B cell (primary cell): ENCODE results near the gene CLASP1. TPM values are rescaled to one million over a fixed set of nuclear protein-coding genes. Genes with fewer than 3 reads are reported as not detected.

Source experiments
- ATAC-seq: fragments of 200-7000 bp; cut with Tn5 transposase; one replicate; pipeline ENCODE4 v1.10.0; 2021; ENCODE audit warnings: low read depth, mild to moderate bottlenecking, moderate number of reproducible peaks, moderate library complexity
- CTCF ChIA-PET: fragments of 350-600 bp; sonication (Branson Sonifier 250); formaldehyde crosslinking; loops from one replicate; lab custom pipeline; 2021; ENCODE audit warnings: antibody characterized with exemption, inconsistent platforms; lab: Charles Lee
- POLR2A ChIA-PET: fragments of 350-600 bp; sonication (Branson Sonifier 250); formaldehyde crosslinking; loops from one replicate; lab custom pipeline; 2021; ENCODE audit warnings: antibody characterized with exemption; lab: Charles Lee
- DNase-seq: peaks from one replicate; pipeline ENCODE4 v3.0.0; 2013
- H2AFZ ChIP-seq: 2 replicates; pipeline ENCODE4 v1.6.1; 2012; ENCODE audit warnings: mild to moderate bottlenecking, low read depth, low read length; ENCODE audit not compliant: insufficient read depth, poor library complexity, severe bottlenecking
- H3K27ac ChIP-seq, 2 donors: 1 replicate in 1 of 2; 2 replicates in 1 of 2; pipeline ENCODE4 v1.5.1; 2012 to 2013; ENCODE audit warnings: low read length in 2 of 2, mild to moderate bottlenecking in 2 of 2, moderate library complexity in 1 of 2
- H3K27me3 ChIP-seq, 4 experiments: fragments of 200-600 bp in 1 of 4; sonication (generic) in 1 of 4; replicated peaks in 1 of 4; 1 replicate in 2 of 4; 2 replicates in 2 of 4; pipeline versions ENCODE4 v1.6.1 to v1.7.0; 2013 to 2016; ENCODE audit warnings: low read length in 3 of 4, mild to moderate bottlenecking in 2 of 4, mixed read lengths in 1 of 4, moderate library complexity in 1 of 4; ENCODE audit not compliant: insufficient read depth in 4 of 4, control insufficient read depth in 3 of 4; ENCODE audit errors: control extremely low read depth in 1 of 4
- H3K36me3 ChIP-seq, 2 experiments: replicated peaks in 1 of 2; 1 replicate in 1 of 2; 2 replicates in 1 of 2; pipeline versions ENCODE4 v1.6.1 to v1.7.1; 2013; ENCODE audit warnings: low read length in 1 of 2; ENCODE audit not compliant: insufficient read depth in 2 of 2, control insufficient read depth in 1 of 2; ENCODE audit errors: control extremely low read depth in 1 of 2, extremely low read depth in 1 of 2
- H3K4me1 ChIP-seq, 2 donors: fragments of 200-600 bp in 1 of 2; sonication (generic) in 1 of 2; 1 replicate in 1 of 2; 2 replicates in 1 of 2; pipeline versions ENCODE4 v1.5.1 to v1.6.1; 2013 to 2017; ENCODE audit warnings: low read length in 2 of 2; ENCODE audit not compliant: control insufficient read depth in 2 of 2, insufficient read depth in 2 of 2
- H3K4me2 ChIP-seq: replicated peaks from 2 replicates; pipeline ENCODE3; 2012; ENCODE audit warnings: mild to moderate bottlenecking, low read depth, low read length; ENCODE audit not compliant: poor library complexity, severe bottlenecking
- H3K4me3 ChIP-seq, 5 experiments: fragments of 200-600 bp in 1 of 5; sonication (generic) in 1 of 5; 1 replicate in 3 of 5; 2 replicates in 2 of 5; pipeline versions ENCODE4 v1.5.1 to v1.7.0; 2011 to 2016; ENCODE audit warnings: low read length in 4 of 5, mild to moderate bottlenecking in 4 of 5, low read depth in 2 of 5, control low read depth in 1 of 5, moderate library complexity in 1 of 5; ENCODE audit not compliant: insufficient read depth in 1 of 5; ENCODE audit errors: control extremely low read depth in 1 of 5, extremely low read depth in 1 of 5
- H3K79me2 ChIP-seq: fragments of 200-600 bp; sonication (generic); one replicate; pipeline ENCODE4 v1.6.0; 2016; ENCODE audit warnings: low read length; ENCODE audit not compliant: control insufficient read depth, insufficient read depth
- H3K9ac ChIP-seq: fragments of 200-600 bp; sonication (generic); 2 replicates; pipeline ENCODE4 v1.6.1; 2017; ENCODE audit warnings: mild to moderate bottlenecking, low read length, moderate library complexity
- H3K9me3 ChIP-seq, 3 donors: one replicate each; pipeline versions ENCODE4 v1.6.1 to v1.7.1; 2013; ENCODE audit warnings: low read length in 2 of 3; ENCODE audit not compliant: control insufficient read depth in 2 of 3, insufficient read depth in 1 of 3; ENCODE audit errors: control extremely low read depth in 1 of 3
- H4K20me1 ChIP-seq: 2 replicates; pipeline ENCODE4 v1.6.0; 2012; ENCODE audit warnings: mild to moderate bottlenecking, low read length; ENCODE audit not compliant: insufficient read depth, control insufficient read depth, poor library complexity, severe bottlenecking
- H3K27ac Mint-ChIP-seq: one replicate; pipeline ENCODE4 v1.8.0; 2021; ENCODE audit warnings: mixed read lengths
- H3K27me3 Mint-ChIP-seq: one replicate; pipeline ENCODE4 v1.8.0; 2021; ENCODE audit warnings: mixed read lengths
- H3K4me1 Mint-ChIP-seq: one replicate; pipeline ENCODE4 v1.8.0; 2021; ENCODE audit warnings: mixed read lengths
- H3K4me3 Mint-ChIP-seq: one replicate; pipeline ENCODE4 v1.8.0; 2021; ENCODE audit warnings: mixed read lengths
- H3K9me3 Mint-ChIP-seq: one replicate; pipeline ENCODE4 v1.8.0; 2022; ENCODE audit warnings: mixed read lengths; ENCODE audit not compliant: insufficient read depth
- CTCF ChIP-seq: fragments of 200-600 bp; IDR thresholded peaks from one replicate; pipeline ENCODE4 v1.8.0; 2022; ENCODE audit warnings: antibody characterized with exemption, mild to moderate bottlenecking
- EZH2 ChIP-seq: IDR thresholded peaks from 2 replicates; pipeline ENCODE4 v1.6.1; 2012; ENCODE audit warnings: borderline replicate concordance, low read depth, mild to moderate bottlenecking, moderate library complexity, low read length; ENCODE audit not compliant: insufficient read depth, poor library complexity, severe bottlenecking
- WGBS: methylation state at CpG from one replicate; pipeline ENCODE4 v1.1.5; 2013; ENCODE audit warnings: missing lambda C conversion rate; ENCODE audit not compliant: insufficient coverage; 5-methylcytosine and 5-hydroxymethylcytosine counted together
- intact Hi-C: fragments of 100-400 bp; cut with micrococcal nuclease; formaldehyde crosslinking; loops from one replicate; pipeline ENCODE4 v1.10.0; 2022
- polyA plus RNA-seq: library from polyadenylated mRNA; depleted of rRNA; stranded (reverse); fragments of >200 nt; gene quantifications from 2 replicates; pipeline ENCODE4 v1.2.3, GENCODE V29; 2012
- total RNA-seq, 2 donors: library from RNA; stranded (reverse); fragments of 120-200 nt in 1 of 2; gene quantifications; 1 replicate in 1 of 2; 2 replicates in 1 of 2; pipeline versions ENCODE4 v1.2.3 to v1.2.4, GENCODE V29; 2013 to 2022

CLASP1 gene
- total and polyA plus RNA-seq, 2 donors (not counting 1 experiment from before 2014, with no cell fraction given) = 8.7 to 88.0 TPM

GRCh38 chr2:121436918-121437317 lies 212.3 kb downstream of the CLASP1 start:
- CTCF ChIA-PET = no interaction called here
- WGBS = 100% methylated on average over 2 of the region's 3 CpGs

GRCh38 chr2:121435790-121436189 lies 213.5 kb downstream of the CLASP1 start:
- CTCF ChIA-PET = interaction anchor here (2.2 kb wide), 1 partner anchor 10 kb away, joined by 6 read pairs; no protein-coding TSS in a partner anchor
- Mint-ChIP-seq H3K4me1 (no peaks in the 10 kb centered on the region), H3K27ac (no peak overlapping the region), H3K9me3 (no peaks in the 10 kb centered on the region), H3K27me3 (no peaks in the 10 kb centered on the region), H3K4me3 (no peak overlapping the region)
- 80% methylated on average over 1 of the region's 3 CpGs for WGBS
- TF ChIP-seq EZH2 = no peak
- no peak for TF ChIP-seq CTCF
- Histone ChIP-seq H3K9me3 (peaks cover 0 to 4% (median 0%) of the 10 kb centered on the region in 3 donors), H4K20me1 (no peaks in the 10 kb centered on the region), H3K4me2 (no peak overlapping the region), H3K36me3 (peaks cover 3 to 9% of the 10 kb centered on the region in 2 experiments), H3K79me2 (no peaks in the 10 kb centered on the region), H3K27ac (no peak overlapping the region), H3K4me3 (no peak overlapping the region), H3K9ac (no peak overlapping the region), H3K27me3 (no peaks in the 10 kb centered on the region), H2AFZ (no peak overlapping the region), H3K4me1 (no peaks in the 10 kb centered on the region)
- intact Hi-C loops = no loop called here
- POLR2A ChIA-PET = interaction anchor here (0.7 kb wide), 1 partner anchor 14 kb away, joined by 4 read pairs; no protein-coding TSS in a partner anchor
- no peak for ATAC-seq
- no peak for DNase-seq

More at GRCh38 chr2:121436918-121437317, 212.3 kb downstream of the CLASP1 start:
- Histone ChIP-seq H2AFZ (no peak overlapping the region), H3K27me3 (no peaks in the 10 kb centered on the region), H3K27ac (no peak overlapping the region), H4K20me1 (no peaks in the 10 kb centered on the region), H3K4me2 (no peak overlapping the region), H3K36me3 (peaks cover 3 to 12% of the 10 kb centered on the region in 2 experiments), H3K9me3 (peaks cover 0 to 4% (median 0%) of the 10 kb centered on the region in 3 donors), H3K4me3 (no peak overlapping the region), H3K9ac (no peak overlapping the region), H3K4me1 (no peaks in the 10 kb centered on the region), H3K79me2 (no peaks in the 10 kb centered on the region)
- ATAC-seq (no peak), DNase-seq (no peak)
- no peak overlapping the region for H3K4me3 Mint-ChIP-seq
- no peaks in the 10 kb centered on the region for H3K9me3 Mint-ChIP-seq
- no peaks in the 10 kb centered on the region for H3K27me3 Mint-ChIP-seq
- TF ChIP-seq CTCF (no peak), EZH2 (no peak)
- H3K4me1 Mint-ChIP-seq = no peaks in the 10 kb centered on the region
- H3K27ac Mint-ChIP-seq = no peak overlapping the region
- intact Hi-C loops = no loop called here
- POLR2A ChIA-PET = no interaction called here
